ENCODE results near the gene STOML3.

GRCh38 chr13:39037410-39037879, 46.8 kb upstream of the STOML3 start:
- no peak for TF ChIP-seq CTCF (IDR thresholded peaks at IDR 0.05)
- TF ChIP-seq POLR2AphosphoS5 (IDR thresholded peaks at IDR 0.05): no peak
- TF ChIP-seq POLR2A (IDR thresholded peaks at IDR 0.05): no peak
